Activated CD4-positive, alpha-beta memory T cell treated with anti-CD3 and anti-CD28 coated beads for 36 hours (primary cell): ENCODE data around the gene DCLK1. TPM values are rescaled to one million over a fixed set of nuclear protein-coding genes. Genes with fewer than 3 reads are reported as not detected.

ENCODE experiments used
- CTCF ChIA-PET: fragments of 350-600 bp; sonication (Branson Sonifier 250); formaldehyde crosslinking; loops from one replicate; lab custom pipeline; 2021; ENCODE audit warnings: antibody characterized with exemption, inconsistent platforms; lab: Charles Lee
- POLR2A ChIA-PET: fragments of 350-600 bp; sonication (Branson Sonifier 250); formaldehyde crosslinking; loops from one replicate; lab custom pipeline; 2021; ENCODE audit warnings: antibody characterized with exemption; lab: Charles Lee
- DNase-seq: peaks from one replicate; pipeline ENCODE4 v3.0.0-alpha.2; 2020
- H3K27ac Mint-ChIP-seq: one replicate; pipeline ENCODE4 v1.8.0; 2021; ENCODE audit warnings: mixed read lengths
- H3K27me3 Mint-ChIP-seq: one replicate; pipeline ENCODE4 v1.8.0; 2021; ENCODE audit warnings: mixed read lengths
- H3K36me3 Mint-ChIP-seq: one replicate; pipeline ENCODE4 v1.8.0; 2021; ENCODE audit warnings: mixed read lengths
- H3K4me1 Mint-ChIP-seq: one replicate; pipeline ENCODE4 v1.8.0; 2021; ENCODE audit warnings: low read depth, mixed read lengths
- H3K4me3 Mint-ChIP-seq: one replicate; pipeline ENCODE4 v1.8.0; 2021; ENCODE audit warnings: mild to moderate bottlenecking, mixed read lengths
- H3K9me3 Mint-ChIP-seq: one replicate; pipeline ENCODE4 v1.8.0; 2021; ENCODE audit warnings: mixed read lengths
- intact Hi-C: fragments of 100-400 bp; cut with micrococcal nuclease; formaldehyde crosslinking; loops from one replicate; pipeline ENCODE4 v1.15.1; 2023
- total RNA-seq, 2 experiments: library from RNA; stranded (reverse); gene quantifications; one replicate each; pipeline ENCODE4 v1.2.3, GENCODE V29; 2021

Gene DCLK1
- total RNA-seq, 2 experiments from 2014 or later, result not detected

DNA sequence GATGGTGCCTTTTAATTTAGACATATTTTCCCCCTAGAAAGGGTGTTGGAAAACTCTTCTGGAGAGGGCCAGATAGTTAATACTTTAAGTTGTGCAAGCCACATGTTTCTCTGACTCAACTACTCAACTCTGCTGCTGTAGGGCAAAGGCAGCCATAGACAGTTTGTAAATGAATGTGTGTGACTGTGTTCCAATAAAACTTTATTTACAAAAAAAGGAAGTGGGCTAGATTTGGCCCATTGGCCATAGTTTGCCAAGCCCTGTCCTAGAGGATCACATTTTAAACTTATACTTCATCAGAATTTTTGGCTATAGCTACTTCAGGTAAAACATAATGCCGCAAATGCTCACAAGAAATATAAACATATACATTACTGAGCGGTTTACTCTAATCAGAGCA is 348.4 kb downstream of the DCLK1 start:
- Mint-ChIP-seq H3K9me3 (peaks cover 2% of the 10 kb centered on the region), H3K27me3 (no peaks in the 10 kb centered on the region), H3K4me3 (no peak overlapping the region), H3K27ac (no peak overlapping the region), H3K36me3 (no peaks in the 10 kb centered on the region), H3K4me1 (no peaks in the 10 kb centered on the region)
- POLR2A ChIA-PET, result no interaction called here
- CTCF ChIA-PET, result no interaction called here
- intact Hi-C loops, result no loop called here
- no peak for DNase-seq

DNA sequence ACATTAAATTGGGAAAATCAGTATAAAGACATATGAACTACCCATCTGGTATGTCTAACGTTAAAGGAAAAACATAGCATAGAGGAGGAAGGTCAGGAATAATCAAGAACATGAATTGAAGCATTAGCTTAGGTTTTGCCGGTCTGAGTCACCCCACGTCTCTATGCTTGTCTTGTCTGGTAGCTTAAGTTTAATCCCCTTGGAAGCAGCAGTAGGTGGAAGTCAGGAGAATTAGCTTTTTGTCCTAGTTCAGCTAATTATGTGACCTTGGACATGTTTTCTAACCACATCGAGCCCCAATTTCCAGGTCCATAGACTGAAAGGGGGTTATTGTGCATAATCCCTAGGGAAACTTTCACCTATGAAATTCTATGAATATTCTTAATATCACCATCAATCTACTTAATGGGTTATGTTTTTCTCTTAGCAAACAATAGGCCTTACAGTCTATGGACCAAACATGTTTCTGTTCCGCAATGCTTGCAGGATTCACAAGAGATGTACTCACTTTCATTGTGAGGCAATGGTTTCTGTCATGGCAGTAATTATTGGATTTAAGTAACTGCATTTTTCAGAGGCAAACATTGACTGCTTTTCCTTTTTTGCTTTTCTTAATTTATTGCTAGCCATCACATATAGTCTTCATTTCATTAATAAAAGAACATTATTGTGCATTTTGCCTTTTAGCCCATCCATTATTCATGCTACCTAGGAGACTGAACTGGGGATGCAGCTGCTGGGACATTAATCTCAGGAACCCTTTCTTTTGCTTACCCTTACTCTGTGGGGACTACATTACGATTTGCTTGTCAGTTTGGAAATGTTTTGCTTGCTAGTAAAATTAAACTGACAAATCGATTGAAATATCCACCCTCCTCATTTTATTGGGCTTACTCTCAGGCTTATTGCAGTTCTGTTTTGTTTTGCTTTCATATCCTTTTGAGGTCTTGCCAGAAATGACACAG is 349.9 kb downstream of the DCLK1 start:
- Mint-ChIP-seq H3K4me1 (no peaks in the 10 kb centered on the region), H3K4me3 (no peak overlapping the region), H3K27ac (no peak overlapping the region), H3K36me3 (no peaks in the 10 kb centered on the region), H3K9me3 (peaks cover 2% of the 10 kb centered on the region), H3K27me3 (no peaks in the 10 kb centered on the region)
- CTCF ChIA-PET, result no interaction called here
- POLR2A ChIA-PET, result no interaction called here
- DNase-seq, result no peak
- intact Hi-C loops, result no loop called here

DNA sequence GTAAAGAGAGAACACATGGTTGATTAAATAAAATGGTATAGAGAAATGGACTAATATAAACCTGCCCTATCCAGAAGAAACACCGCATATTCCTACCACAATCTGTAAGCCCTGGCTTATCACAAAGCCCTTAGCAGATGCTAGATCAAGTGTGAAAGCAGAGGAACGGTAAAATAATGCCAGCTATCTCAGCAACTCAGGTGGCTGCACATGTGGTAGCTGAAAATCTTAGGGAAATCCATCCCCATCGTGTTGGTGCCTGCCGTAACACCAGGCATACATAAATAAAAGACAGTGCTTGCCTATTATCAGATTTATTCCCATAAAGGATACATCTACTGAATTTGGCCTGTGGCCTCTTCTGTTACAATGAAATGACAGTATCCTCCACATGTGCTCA is 350.6 kb downstream of the DCLK1 start:
- CTCF ChIA-PET, result interaction anchor here (1.1 kb wide), 1 partner anchor 38 kb away, joined by 3 read pairs; no protein-coding TSS in a partner anchor
- no peaks in the 10 kb centered on the region for H3K27me3 Mint-ChIP-seq
- H3K36me3 Mint-ChIP-seq, result no peaks in the 10 kb centered on the region

DNA sequence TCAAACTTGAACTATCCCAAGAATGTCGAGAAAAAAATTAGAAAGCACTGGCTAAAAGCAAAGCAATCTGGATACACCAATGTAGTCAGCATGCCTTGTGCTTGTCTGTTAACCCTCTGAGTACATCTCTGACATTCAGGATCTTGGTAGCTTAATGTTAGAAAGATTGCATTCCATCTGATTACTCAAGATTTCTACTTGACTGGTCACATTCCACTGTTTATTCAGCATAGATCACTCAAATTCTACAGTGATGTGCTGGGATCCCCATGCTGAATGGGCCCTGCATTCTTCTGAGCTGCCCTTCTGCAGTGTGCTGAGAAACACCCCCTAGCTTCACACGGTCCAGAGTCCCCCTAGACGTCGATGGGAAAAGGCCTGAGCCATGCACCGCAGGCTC is 359.3 kb downstream of the DCLK1 start:
- CTCF ChIA-PET, result no interaction called here
- no peak overlapping the region for H3K4me3 Mint-ChIP-seq
- intact Hi-C loops, result no loop called here
- no peak for DNase-seq
- no peaks in the 10 kb centered on the region for H3K27me3 Mint-ChIP-seq
- H3K4me1 Mint-ChIP-seq, result no peaks in the 10 kb centered on the region
- H3K36me3 Mint-ChIP-seq, result no peaks in the 10 kb centered on the region
- H3K27ac Mint-ChIP-seq, result no peak overlapping the region
- no peaks in the 10 kb centered on the region for H3K9me3 Mint-ChIP-seq
- POLR2A ChIA-PET, result no interaction called here

More for the DNA sequence above, 350.6 kb downstream of the DCLK1 start:
- Mint-ChIP-seq H3K4me3 (no peak overlapping the region), H3K9me3 (peaks cover 2% of the 10 kb centered on the region), H3K4me1 (no peaks in the 10 kb centered on the region), H3K27ac (no peak overlapping the region)
- intact Hi-C loops, result no loop called here
- POLR2A ChIA-PET, result no interaction called here
- no peak for DNase-seq

DNA sequence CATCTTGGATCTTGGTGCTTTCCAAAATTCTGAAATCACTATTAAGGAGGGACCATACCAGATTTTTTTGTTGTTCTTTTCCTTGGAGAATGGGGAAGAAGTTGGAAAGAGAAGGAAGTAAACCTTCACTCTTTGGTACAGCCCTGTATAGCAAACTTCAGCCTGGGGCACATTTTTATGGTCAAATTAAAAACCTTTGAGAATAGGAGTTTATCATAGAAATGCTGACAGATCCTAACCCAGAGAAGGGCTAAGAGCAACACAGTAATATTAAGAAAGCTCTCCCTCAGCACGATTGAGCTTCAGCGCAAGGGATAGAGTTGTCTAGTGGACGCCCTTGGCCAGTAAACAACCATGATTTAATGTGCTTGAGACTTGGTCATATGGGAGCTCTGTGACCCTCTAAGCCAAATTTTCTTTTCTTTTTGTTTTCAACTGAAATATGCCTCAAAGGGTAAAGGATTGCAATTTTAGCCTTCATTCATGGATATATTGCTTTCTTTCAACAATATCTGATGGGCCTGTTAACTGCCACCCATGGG is 360.4 kb downstream of the DCLK1 start:
- ChIA-PET POLR2A (no interaction called here), CTCF (no interaction called here)
- no peaks in the 10 kb centered on the region for H3K27me3 Mint-ChIP-seq
- no peak overlapping the region for H3K4me3 Mint-ChIP-seq
- intact Hi-C loops, result no loop called here
- DNase-seq, result no peak
- H3K27ac Mint-ChIP-seq, result no peak overlapping the region
- no peaks in the 10 kb centered on the region for H3K4me1 Mint-ChIP-seq
- no peaks in the 10 kb centered on the region for H3K9me3 Mint-ChIP-seq
- H3K36me3 Mint-ChIP-seq, result no peaks in the 10 kb centered on the region

DNA sequence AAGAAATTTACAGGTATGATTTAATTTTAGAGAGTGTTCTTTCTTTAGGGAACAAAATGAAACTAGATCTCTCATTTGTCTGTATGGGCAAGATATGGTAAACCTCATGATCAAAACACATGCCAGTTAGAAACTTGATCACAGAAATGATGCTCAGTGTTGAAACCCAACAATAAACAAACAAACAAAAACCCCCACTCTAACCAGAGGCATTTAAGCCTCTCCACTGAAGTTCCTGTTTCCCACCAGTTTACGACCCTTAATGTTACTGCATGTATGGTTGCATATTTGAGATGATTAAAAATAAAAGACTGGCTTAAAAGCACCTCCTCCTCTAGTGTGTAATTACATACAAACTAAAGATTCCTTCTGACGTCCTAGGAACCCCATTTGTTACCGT is 361.4 kb downstream of the DCLK1 start:
- intact Hi-C loops, result no loop called here
- Mint-ChIP-seq H3K4me1 (no peaks in the 10 kb centered on the region), H3K9me3 (no peaks in the 10 kb centered on the region), H3K27ac (no peak overlapping the region), H3K4me3 (no peak overlapping the region), H3K27me3 (no peaks in the 10 kb centered on the region), H3K36me3 (no peaks in the 10 kb centered on the region)
- POLR2A ChIA-PET, result no interaction called here
- DNase-seq, result no peak
- CTCF ChIA-PET, result no interaction called here

DNA sequence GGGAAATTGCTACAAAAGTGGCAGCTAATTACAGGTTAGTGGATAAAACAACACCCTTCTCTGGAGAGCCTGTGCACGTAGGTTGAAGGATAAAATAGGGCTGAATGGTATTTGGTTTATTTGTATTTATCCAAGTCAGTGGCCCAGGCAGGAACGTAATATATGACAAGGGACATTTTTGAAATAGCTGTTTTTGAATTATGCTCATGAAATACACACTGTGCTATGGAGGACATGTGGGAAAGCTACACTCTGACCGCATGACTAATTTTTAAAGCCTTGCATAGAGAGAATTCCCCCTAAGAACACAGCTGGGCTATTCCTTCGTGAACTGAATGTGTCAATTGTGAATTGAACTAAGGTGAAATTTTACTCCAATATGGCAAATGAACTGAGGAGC is 362.6 kb downstream of the DCLK1 start:
- DNase-seq, result no peak
- ChIA-PET POLR2A (no interaction called here), CTCF (no interaction called here)
- Mint-ChIP-seq H3K27ac (no peak overlapping the region), H3K4me1 (no peaks in the 10 kb centered on the region), H3K9me3 (no peaks in the 10 kb centered on the region), H3K36me3 (no peaks in the 10 kb centered on the region), H3K4me3 (no peak overlapping the region), H3K27me3 (no peaks in the 10 kb centered on the region)
- intact Hi-C loops, result no loop called here

DNA sequence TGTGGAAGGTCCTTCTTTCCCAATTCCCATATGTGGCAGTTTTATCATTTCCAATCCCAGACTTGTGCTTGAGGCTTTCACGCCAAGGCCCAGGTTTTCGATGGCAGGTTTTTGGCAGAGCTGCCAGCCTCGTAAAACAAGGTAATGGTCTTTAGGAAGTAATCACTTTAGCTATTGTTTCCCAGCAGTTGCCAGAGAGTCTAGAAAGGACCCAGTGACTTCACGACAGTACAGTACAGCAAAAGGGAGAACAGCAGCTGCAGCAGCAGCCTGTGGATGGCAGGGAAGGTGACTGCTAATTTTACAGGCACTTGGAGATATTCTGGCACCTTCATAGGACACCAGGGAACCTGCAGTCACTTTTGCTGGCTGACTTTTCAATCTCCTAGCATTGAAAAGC is 363.1 kb downstream of the DCLK1 start:
- CTCF ChIA-PET, result no interaction called here
- no peaks in the 10 kb centered on the region for H3K36me3 Mint-ChIP-seq
- intact Hi-C loops, result no loop called here

DNA sequence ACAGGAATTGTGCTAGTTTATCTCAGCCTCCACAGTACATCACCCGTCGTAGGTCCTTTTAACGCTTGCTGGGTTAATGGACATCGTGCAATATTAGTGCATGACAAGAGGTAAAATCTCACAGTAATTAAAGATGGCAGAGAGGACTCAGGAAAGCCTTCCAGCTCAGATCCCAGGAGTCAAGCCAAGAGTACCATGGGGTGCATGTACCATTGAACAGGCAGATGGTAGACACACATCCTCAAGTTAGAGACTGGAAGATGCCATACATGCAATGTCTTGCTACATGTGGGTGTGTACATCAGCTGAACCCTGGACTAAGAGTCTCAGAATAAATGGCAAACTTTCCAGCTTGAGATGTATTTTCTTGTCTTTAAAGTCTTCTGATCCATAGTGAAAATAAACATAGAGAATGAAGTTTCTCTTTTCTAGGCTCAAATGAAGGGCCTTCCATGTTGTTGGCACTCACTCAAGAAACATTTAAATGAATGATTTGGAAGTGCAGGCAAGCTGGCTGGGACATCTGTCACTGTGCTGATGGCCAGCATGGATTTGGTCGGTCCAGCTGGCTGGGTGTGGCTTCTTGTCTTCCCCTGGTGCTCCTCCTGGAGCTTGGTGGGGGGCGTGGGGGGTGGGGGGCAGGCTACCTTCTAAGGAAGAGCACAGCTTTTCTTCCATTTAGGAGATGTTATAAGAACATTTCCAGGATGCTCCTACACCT is 363.8 kb downstream of the DCLK1 start:
- Mint-ChIP-seq H3K4me1 (no peaks in the 10 kb centered on the region), H3K9me3 (no peaks in the 10 kb centered on the region), H3K4me3 (no peak overlapping the region), H3K27me3 (no peaks in the 10 kb centered on the region), H3K27ac (no peak overlapping the region), H3K36me3 (no peaks in the 10 kb centered on the region)
- intact Hi-C loops, result no loop called here
- no peak for DNase-seq
- ChIA-PET POLR2A (interaction anchor here (0.6 kb wide), 1 partner anchor 225 kb away, joined by 4 read pairs; no protein-coding TSS in a partner anchor), CTCF (no interaction called here)

More for the DNA sequence above, 363.1 kb downstream of the DCLK1 start:
- Mint-ChIP-seq H3K27ac (no peak overlapping the region), H3K4me1 (no peaks in the 10 kb centered on the region), H3K4me3 (no peak overlapping the region), H3K9me3 (no peaks in the 10 kb centered on the region), H3K27me3 (no peaks in the 10 kb centered on the region)
- DNase-seq, result no peak
- POLR2A ChIA-PET, result no interaction called here

DNA sequence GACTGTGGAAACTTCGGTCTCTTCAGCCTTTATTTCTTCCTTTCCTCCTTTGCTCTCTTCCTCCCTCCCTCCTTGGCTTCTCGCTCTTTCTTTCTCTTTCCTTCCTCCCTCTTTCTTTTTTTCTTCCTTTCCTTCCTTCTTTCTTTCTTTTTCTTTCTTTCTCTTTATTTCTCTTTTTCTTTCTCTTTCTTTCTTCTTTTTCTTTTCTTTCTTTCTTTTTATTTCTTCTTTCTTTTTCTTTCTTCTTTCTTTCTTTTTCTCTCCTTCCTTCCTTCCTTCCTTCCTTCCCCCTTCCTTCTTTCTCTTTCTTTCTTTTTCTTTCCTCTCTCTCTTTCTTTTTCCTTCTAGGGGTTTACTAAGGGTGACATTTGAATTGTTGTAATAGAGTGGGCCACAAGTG is 364.5 kb downstream of the DCLK1 start:
- no peak overlapping the region for H3K27ac Mint-ChIP-seq
- intact Hi-C loops, result no loop called here
- CTCF ChIA-PET, result no interaction called here

DNA sequence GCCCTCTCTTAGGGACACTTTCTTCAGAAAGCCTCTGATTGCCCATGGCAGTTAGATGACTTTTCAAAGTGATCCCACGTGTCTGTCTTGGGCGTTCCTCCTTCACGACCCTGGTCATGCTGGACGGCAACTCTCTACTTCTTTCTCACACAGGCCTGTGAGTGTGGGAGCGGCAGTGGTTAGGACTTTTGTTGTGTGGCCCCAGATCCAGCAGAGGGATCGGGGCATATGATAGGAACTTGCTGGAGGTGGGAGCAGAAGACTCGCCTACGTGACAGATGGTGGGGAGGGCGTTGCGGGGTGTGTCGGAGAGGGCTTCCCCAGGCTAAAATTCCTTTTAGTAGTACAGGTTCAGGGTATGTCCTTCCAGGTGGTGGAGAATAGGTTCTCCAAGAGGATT is 365.2 kb downstream of the DCLK1 start:
- H3K4me3 Mint-ChIP-seq, result no peak overlapping the region
- no peaks in the 10 kb centered on the region for H3K36me3 Mint-ChIP-seq
- H3K27ac Mint-ChIP-seq, result no peak overlapping the region
- intact Hi-C loops, result no loop called here
- no peaks in the 10 kb centered on the region for H3K9me3 Mint-ChIP-seq
- ChIA-PET POLR2A (no interaction called here), CTCF (no interaction called here)
- H3K27me3 Mint-ChIP-seq, result no peaks in the 10 kb centered on the region
- no peaks in the 10 kb centered on the region for H3K4me1 Mint-ChIP-seq
- DNase-seq, result no peak

More for the DNA sequence above, 364.5 kb downstream of the DCLK1 start:
- Mint-ChIP-seq H3K4me1 (no peaks in the 10 kb centered on the region), H3K9me3 (no peaks in the 10 kb centered on the region), H3K27me3 (no peaks in the 10 kb centered on the region), H3K36me3 (no peaks in the 10 kb centered on the region), H3K4me3 (no peak overlapping the region)
- no peak for DNase-seq
- POLR2A ChIA-PET, result no interaction called here

DNA sequence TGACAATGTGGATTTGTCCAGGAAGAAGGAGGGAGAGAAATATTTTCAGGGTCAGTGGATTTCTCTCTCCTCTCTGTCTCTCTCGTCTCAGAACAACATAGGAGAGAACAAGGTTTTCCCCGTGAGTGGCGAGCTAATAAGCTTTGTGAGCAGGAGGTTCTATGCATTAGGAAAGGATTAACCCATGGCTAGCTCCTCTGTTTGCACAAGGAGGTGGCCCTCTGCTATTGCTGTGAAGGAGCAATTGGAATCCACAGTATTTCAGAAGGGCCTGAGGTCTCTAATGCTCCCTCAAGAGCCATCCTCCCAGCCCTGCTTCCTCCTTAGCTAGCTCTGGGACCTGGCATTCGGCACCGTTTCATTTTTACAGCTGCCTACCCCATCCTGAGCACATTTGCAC is 365.8 kb downstream of the DCLK1 start:
- POLR2A ChIA-PET, result no interaction called here
- intact Hi-C loops, result no loop called here
- Mint-ChIP-seq H3K36me3 (no peaks in the 10 kb centered on the region), H3K9me3 (no peaks in the 10 kb centered on the region), H3K27ac (no peak overlapping the region), H3K4me3 (no peak overlapping the region), H3K4me1 (no peaks in the 10 kb centered on the region), H3K27me3 (no peaks in the 10 kb centered on the region)
- no peak for DNase-seq
- CTCF ChIA-PET, result no interaction called here
